HG02970 (cell line): ENCODE measurements around the gene NIN.
"Not testable (repeated sequence)": the region's sequence is repeated elsewhere in the genome, so short reads cannot be mapped to it uniquely, and the experiment has no call there.

ENCODE experiments used
- ATAC-seq: cut with Tn5 transposase; IDR thresholded peaks from one replicate; pipeline ENCODE4 v1.9.1; 2021; ENCODE audit warnings: mild to moderate bottlenecking, moderate library complexity, moderate number of reproducible peaks; ENCODE audit not compliant: unreplicated experiment, low FRiP score

The NIN gene

DNA sequence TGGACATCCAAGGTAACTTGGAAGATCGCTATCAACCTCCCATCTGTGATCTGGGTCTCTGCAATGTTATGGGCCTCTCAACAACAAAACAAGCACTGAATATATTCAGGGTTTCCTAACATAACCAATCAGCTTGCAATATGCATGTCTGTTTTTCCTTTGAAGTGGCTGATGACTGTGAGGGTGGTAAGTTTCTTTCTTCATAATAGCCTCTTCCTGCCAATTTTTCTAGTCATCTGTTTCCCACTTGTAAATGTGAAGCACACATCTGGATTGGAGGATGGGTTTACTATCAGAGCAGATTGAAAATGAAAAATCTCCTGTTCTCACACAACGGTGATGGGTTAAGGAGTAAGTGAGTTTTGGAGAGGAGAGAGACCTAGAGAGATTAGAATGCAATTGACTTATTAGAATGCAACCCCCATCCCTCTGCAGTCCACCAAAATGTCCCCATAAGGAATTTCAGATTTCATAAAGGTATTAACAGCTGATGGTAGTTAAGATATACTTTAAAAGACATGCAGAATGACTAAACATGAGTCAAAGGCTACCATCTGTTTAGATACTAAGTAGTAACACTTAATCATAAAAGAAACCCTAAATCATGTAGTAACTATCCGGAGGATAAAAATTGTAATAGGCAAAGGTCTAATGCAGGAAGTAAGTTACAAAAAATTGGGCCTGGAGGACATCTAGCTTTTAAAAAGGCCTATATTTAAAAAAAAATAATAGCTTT is 104.4 kb downstream of the NIN start:
- no peak for ATAC-seq

GRCh38 chr14:50725761-50726160 is 105.2 kb downstream of the NIN start:
- ATAC-seq, result no peak

DNA sequence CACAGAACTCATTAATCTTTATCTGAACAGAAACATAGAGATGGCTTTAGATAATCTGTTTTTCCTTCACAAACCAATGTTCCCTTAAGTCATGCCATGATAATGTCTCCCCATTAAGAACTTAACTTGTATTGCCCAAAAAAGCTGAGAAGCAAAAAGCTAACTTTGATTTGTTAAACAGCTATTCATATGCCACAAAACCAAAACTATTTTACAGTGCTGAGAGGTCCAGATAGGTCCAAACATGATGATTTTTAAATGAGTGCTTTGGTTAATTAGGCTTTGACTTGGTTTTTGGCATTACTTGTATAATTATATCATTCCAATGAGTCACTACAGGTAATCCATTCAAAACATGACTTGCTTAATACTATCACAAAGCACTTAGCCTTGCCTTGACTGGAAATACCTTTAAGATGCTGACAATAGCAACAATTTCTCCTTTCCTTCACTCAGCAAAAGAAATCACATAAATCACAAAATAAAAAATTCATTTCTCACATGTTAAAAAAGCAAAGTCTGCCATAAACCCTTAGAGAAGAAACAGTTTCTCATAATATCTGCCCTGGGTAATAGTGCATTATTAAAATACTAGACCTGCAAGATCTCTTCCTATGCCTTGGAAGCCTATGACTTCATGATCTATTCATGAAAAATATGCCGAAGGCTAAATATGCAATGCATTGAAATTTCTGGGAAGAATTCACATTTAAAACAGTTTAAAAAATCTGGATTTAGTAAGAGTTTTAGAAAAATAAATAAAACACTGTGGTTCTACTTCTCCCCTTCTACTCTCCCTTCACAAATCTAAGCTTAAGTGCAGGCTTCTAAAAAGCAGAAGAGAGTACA is 110.8 kb downstream of the NIN start:
- no peak for ATAC-seq

DNA sequence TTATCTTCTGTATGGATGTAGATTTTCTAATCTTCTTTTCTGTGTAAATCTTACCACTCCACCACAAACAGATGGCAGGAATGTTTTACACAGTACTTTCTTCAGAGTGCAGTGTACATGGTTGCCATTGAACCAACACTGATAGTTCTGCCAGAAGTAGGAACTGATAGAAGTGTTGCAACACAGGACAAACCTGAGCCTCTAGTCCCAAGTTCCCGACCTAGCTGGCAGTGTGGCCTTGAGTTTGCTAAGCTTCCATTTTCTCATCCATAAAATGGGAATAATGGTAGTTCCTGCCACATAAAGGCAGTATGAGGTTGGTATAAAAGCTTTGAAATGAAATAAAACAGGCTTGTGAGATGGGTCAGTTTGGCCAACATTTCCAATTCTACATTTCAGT is 112.0 kb downstream of the NIN start:
- ATAC-seq, result no peak

DNA sequence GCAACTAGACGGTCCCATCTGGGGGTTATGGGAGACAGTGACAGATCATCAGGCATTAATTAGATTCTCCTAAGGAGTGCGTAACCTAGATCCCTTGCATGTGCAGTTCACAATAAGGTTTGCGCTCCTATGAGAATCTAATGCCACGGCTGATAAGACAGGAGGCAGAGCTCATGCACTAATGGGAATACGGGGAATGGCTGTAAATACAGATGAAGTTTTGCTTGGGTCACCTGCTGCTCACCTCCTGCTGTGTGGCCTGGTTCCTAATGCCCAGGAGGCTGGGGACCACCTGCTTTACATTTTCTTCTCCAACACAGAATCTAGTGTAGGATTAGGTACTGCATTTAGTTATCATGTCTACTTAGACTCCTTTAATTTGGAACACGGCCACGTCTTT is 113.2 kb downstream of the NIN start:
- no peak for ATAC-seq

DNA sequence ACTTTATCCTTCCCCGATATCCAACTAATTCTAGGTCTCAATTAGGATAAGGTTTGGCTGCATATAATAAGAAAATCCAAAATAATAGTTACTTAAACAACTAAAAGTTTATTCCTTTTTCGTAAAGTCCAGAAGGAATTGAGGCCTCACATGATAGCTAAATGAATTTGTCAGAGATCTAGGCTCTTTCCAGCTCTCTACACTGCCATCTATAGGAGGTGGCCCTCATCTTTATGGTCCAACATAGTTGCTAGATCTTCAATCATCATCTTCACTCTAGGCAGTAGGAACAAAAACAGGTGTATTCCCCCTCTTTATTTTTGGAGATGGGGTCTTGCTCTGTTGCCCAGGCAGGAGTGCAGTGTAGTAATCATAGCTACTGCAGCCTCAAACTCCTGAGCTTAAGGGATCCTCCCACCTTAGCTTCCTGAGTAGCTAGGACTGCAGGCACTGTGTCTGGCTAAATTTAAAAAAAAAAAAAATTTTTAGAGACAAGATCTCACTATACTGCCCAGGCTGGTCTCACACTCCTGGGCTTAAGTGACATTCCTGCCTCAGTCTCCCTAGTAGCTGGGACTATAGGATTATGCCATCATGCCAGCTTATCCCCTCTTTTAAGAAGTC is 116.4 kb downstream of the NIN start:
- ATAC-seq, result no peak

DNA sequence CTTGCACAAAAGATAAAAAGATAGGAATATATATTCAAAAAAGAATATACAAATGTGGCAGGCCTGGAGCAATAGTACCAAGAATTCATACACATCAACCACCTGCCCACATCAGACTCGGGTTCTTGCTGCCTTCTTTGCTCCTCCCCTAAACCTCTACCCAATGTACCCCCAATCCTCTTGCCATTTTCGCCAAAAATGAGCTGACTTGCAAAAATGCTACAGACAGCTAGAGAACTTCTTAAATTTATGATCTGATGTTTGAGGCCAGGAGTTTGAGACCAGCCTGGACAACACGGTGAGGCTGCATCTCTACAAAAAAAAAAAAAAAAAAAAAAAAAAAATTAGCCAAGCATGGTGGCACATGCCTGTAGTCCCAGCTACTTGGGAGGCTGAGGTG is 119.9 kb downstream of the NIN start:
- no peak for ATAC-seq

DNA sequence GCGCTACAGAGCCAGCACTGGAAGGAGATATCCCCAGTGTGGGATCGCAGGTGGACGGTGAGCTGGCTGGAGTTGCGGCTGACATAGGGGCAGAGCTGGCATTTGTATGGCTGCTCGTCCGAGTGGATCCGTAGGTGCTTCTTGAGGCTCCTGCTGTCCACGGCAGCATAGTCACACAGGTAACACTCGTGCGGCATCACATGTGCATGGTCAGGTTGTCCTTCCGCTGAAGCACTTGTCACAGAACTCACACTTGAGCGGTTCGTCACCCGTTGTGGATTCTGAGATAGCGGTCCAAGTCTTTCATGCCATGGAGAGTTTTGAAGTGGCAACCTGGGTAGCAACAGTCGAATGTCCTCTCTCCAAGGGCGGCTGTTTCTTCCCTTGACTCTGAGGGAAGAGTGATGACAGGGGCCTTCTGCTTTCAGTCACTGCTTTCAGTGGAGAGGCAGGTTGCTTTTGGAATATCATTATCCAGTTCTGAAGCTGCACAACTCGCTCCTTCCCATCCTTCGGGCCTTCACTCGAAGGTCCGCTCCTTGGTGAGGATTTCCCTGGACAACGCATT is 125.9 kb downstream of the NIN start:
- ATAC-seq, result no peak

DNA sequence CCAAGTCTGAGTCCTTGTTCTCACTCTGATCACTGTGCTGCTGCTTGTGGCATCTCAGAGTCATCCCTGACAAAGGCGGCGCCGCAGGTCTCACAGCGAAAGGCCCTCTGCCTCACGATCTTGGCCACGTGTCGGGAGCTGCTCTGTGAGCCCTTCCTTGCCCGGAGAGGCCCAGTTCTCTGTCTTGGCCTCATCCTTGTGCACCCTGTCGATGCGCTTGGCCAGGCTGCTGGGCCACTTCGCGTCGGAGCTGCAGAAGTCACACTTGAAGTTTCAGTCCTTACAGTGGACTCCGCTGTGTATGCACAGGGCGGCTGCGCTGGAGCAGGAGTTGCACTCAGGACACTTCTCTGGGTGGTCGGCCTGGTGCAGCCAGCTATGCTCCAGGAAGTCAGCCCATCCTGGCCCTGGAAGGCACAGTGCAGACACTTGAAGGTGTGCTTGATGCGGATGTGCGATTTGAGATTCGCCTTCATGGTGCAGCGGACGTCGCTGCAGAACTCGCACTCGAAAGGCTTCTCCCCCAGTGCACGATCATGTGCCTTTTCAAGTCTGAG is 126.4 kb downstream of the NIN start:
- ATAC-seq, result no peak

- ATAC-seq, result no peak
Observed at GRCh38 chr14:50697659-50698290, 133.2 kb downstream of the NIN start.

DNA sequence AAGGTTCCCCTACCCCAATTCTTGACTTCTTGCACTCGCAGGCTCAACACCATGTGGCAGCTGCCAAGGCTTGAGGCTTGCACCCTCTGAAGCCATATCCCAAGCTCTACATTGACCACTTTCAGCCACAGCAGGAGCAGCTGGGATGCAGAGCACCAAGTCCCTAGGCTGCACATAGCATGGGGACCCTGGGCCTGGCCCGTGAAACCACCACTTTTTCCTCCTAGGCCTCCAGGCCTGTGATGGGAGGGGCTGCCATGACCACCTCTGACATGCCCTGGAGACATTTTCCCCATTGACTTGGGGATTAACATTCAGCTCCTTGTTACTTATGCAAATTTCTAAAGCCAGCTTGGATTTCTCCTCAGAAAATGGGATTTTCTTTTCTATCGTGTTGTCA is 136.7 kb downstream of the NIN start:
- ATAC-seq, result not testable (repeated sequence)

GRCh38 chr14:50688875-50689274 is 142.1 kb downstream of the NIN start:
- no peak for ATAC-seq

- ATAC-seq, result no peak
Observed at GRCh38 chr14:50679674-50680073, 151.3 kb downstream of the NIN start.

- no peak for ATAC-seq
Observed at GRCh38 chr14:50678163-50678562, 152.8 kb downstream of the NIN start.

GRCh38 chr14:50677527-50678063 is 153.4 kb downstream of the NIN start:
- no peak for ATAC-seq

- no peak for ATAC-seq
Observed at GRCh38 chr14:50676814-50677516, 154.0 kb downstream of the NIN start.

DNA sequence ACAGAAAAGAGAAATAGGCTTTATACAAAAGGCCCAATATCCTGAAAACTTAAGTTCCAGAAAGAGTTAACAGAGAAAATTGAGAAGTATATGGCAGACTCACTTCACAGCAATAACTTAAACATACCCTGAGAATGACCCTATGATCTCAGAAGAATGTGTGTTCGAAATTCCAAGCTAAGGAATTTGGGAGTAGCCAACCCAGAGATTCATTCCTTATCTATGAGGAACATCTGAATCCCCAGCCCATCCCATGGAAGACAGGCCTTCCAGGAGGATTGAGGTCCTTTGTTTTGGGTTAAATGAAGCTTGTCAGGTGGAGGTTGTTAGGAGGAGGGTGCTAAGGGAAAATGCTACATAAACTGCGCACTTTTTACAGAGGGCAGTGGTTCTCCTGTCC is 155.4 kb downstream of the NIN start:
- ATAC-seq, result no peak

DNA sequence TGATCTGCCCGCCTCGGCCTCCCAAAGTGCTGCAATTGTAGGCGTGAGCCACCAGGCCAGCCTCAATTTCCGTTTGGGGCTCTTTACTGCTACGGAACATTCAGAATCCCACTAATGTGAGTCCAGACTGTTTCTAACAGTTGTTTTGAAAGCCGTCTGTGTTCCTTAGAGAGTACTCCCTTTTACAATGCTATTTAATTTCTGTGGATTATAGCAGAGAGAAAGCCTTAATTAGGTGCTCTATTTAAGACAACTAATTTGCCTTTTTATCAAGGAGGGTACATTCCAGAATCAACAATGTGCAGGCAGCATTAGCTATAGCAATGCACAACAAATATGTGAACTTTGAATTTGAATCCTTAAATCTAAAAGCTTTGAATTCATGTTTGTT is 160.1 kb downstream of the NIN start:
- ATAC-seq, result no peak

GRCh38 chr14:50670196-50670865 is 160.6 kb downstream of the NIN start:
- ATAC-seq, result no peak
